Measurements from ENCODE around the gene MSH2. TPM values are rescaled to one million over a fixed set of nuclear protein-coding genes. Genes with fewer than 3 reads are reported as not detected.
"Not testable (repeated sequence)": the region's sequence is repeated elsewhere in the genome, so short reads cannot be mapped to it uniquely, and the experiment has no call there.

MSH2 gene
- total RNA-seq, 1 donor from 2014 or later = 81.9 TPM

DNA sequence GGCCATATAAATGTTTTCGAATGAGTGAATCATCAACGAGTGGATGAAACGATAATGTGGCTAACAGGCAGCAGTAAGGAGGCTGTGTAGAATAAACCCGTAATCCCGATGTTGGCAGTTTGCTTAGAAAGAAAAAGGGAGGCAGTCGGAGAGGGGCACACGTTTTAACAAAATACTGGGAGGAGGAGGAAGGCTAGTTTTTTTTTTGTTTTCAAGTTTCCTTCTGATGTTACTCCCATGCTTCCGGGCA lies 476 bp upstream of the MSH2 start:
- H3K4me3 Mint-ChIP-seq = peak overlapping the region; percentile 99
- H3K27me3 Mint-ChIP-seq (ENCODE audit: low read depth) = no peaks in the 10 kb centered on the region
- no peaks in the 10 kb centered on the region for H3K9me3 Mint-ChIP-seq
- H3K36me3 Mint-ChIP-seq (ENCODE audit: low read depth) = peaks cover 22% of the 10 kb centered on the region
- DNase-seq (ENCODE audit: low read depth, low spot score) = no peak
- TF ChIP-seq, protein P1, sequence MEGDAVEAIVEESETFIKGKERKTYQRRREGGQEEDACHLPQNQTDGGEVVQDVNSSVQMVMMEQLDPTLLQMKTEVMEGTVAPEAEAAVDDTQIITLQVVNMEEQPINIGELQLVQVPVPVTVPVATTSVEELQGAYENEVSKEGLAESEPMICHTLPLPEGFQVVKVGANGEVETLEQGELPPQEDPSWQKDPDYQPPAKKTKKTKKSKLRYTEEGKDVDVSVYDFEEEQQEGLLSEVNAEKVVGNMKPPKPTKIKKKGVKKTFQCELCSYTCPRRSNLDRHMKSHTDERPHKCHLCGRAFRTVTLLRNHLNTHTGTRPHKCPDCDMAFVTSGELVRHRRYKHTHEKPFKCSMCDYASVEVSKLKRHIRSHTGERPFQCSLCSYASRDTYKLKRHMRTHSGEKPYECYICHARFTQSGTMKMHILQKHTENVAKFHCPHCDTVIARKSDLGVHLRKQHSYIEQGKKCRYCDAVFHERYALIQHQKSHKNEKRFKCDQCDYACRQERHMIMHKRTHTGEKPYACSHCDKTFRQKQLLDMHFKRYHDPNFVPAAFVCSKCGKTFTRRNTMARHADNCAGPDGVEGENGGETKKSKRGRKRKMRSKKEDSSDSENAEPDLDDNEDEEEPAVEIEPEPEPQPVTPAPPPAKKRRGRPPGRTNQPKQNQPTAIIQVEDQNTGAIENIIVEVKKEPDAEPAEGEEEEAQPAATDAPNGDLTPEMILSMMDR (conservative IDR thresholded peaks at IDR 0.05) = no peak
- peaks cover 32% of the 10 kb centered on the region for H3K4me1 Mint-ChIP-seq
- peak overlapping the region; percentile 98 for H3K27ac Mint-ChIP-seq (ENCODE audit: unreplicated experiment)

DNA sequence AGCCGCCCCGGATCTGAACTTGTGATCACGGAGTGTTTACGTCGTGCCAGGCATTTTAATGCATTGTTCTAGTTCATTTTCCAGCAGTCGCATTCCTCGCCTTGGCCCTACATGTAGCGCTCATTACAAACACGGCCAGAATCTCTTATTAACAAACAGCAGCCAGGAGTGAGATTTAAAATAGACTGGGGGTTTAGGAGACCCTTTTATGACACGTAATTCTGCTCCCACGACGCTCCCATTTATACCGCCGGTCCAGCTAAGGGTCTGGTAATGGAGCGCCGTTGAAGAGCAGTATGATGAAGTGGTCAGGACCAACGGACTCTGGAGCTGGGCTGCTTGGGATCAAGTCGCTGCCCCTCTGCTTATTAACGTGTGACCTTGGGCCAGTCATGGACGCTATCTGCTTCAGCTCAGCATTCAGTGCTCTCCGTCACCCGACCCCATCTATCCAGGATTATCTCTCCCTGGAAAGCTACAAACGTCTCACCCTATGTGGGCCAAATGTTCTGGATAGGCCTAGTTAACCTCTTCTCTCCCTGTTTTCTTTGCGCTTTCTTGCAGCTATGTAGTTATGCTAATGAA lies 745 bp downstream of the MSH2 start:
- no peaks in the 10 kb centered on the region for H3K9me3 Mint-ChIP-seq
- DNase-seq (ENCODE audit: low read depth, low spot score) = no peak
- H3K27me3 Mint-ChIP-seq (ENCODE audit: low read depth) = no peaks in the 10 kb centered on the region
- H3K36me3 Mint-ChIP-seq (ENCODE audit: low read depth) = peaks cover 30% of the 10 kb centered on the region
- peak overlapping the region; percentile 7 for H3K27ac Mint-ChIP-seq (ENCODE audit: unreplicated experiment)
- peaks cover 38% of the 10 kb centered on the region for H3K4me1 Mint-ChIP-seq
- TF ChIP-seq, protein P1 (conservative IDR thresholded peaks at IDR 0.05) = no peak
- H3K4me3 Mint-ChIP-seq = peak overlapping the region; percentile 99

DNA sequence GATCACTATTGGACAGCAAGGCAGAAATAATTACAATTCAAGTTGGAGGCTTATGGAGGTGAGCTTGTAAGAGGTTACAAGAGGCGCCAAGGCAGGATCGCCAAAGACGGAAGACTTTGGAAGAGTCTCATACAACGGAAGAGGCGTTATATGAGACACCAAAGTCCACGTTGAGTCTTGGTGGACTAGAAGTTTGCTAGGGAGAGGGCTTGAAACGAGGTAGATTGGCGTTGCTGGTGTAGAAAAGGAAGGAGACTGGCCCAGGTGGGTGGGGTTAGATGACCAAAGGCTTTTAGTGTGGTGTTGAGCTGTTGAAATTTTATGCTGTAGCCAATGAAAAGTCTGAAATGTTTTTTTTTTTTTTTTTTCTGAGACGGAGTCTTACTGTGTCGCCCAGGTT lies 1.4 kb downstream of the MSH2 start:
- TF ChIP-seq, protein P1 (conservative IDR thresholded peaks at IDR 0.05) = no peak
- Mint-ChIP-seq H3K4me1 (peaks cover 38% of the 10 kb centered on the region), H3K36me3 (ENCODE audit: low read depth) (peaks cover 30% of the 10 kb centered on the region), H3K4me3 (peak overlapping the region; percentile 99), H3K27me3 (ENCODE audit: low read depth) (no peaks in the 10 kb centered on the region), H3K9me3 (no peaks in the 10 kb centered on the region), H3K27ac (ENCODE audit: unreplicated experiment) (no peak overlapping the region)
- DNase-seq (ENCODE audit: low read depth, low spot score) = no peak

GRCh38 chr2:47405757-47406156 lies 2.8 kb downstream of the MSH2 start:
- no peak for DNase-seq (ENCODE audit: low read depth, low spot score)
- TF ChIP-seq, protein P1 (conservative IDR thresholded peaks at IDR 0.05) = no peak
- no peaks in the 10 kb centered on the region for H3K9me3 Mint-ChIP-seq
- H3K27ac Mint-ChIP-seq (ENCODE audit: unreplicated experiment) = no peak overlapping the region
- H3K4me1 Mint-ChIP-seq = peaks cover 38% of the 10 kb centered on the region
- H3K27me3 Mint-ChIP-seq (ENCODE audit: low read depth) = no peaks in the 10 kb centered on the region
- H3K4me3 Mint-ChIP-seq = peak overlapping the region; percentile 79
- H3K36me3 Mint-ChIP-seq (ENCODE audit: low read depth) = peaks cover 32% of the 10 kb centered on the region

GRCh38 chr2:47406649-47407330 lies 3.8 kb downstream of the MSH2 start:
- H3K27ac Mint-ChIP-seq (ENCODE audit: unreplicated experiment); DNase-seq (ENCODE audit: low read depth, low spot score); H3K9me3 Mint-ChIP-seq; H3K27me3 Mint-ChIP-seq (ENCODE audit: low read depth): not testable (repeated sequence)
- H3K4me3 Mint-ChIP-seq = peak overlapping the region; percentile 32
- peaks cover 38% of the 10 kb centered on the region for H3K4me1 Mint-ChIP-seq
- peaks cover 32% of the 10 kb centered on the region for H3K36me3 Mint-ChIP-seq (ENCODE audit: low read depth)

GRCh38 chr2:47407976-47408375 lies 5.0 kb downstream of the MSH2 start:
- not testable (repeated sequence) for DNase-seq (ENCODE audit: low read depth, low spot score); H3K9me3 Mint-ChIP-seq; H3K27ac Mint-ChIP-seq (ENCODE audit: unreplicated experiment); H3K27me3 Mint-ChIP-seq (ENCODE audit: low read depth)
- Mint-ChIP-seq H3K36me3 (ENCODE audit: low read depth) (peaks cover 33% of the 10 kb centered on the region), H3K4me1 (peaks cover 30% of the 10 kb centered on the region), H3K4me3 (peak overlapping the region; percentile 33)

All from neural crest cell (in vitro differentiated cells).